SU-DHL-6 (cell line): ENCODE measurements around the gene GSTA5.
"Not testable (repeated sequence)": the region's sequence is repeated elsewhere in the genome, so short reads cannot be mapped to it uniquely, and the experiment has no call there.

ENCODE experiments used
- EZH2phosphoT487 ChIP-seq: fragments of 200-600 bp; sonication (generic), shearing (Covaris generic); conservative IDR thresholded peaks from 2 replicates; pipeline ENCODE4 v1.6.1; 2018; ENCODE audit warnings: mild to moderate bottlenecking, antibody characterized with exemption, low read length, moderate library complexity, mixed read lengths
- TF ChIP-seq, protein P1 (sequence below): fragments of 200-600 bp; sonication (generic); IDR thresholded peaks from one replicate; pipeline ENCODE4 v1.5.1; 2017; ENCODE audit warnings: antibody characterized with exemption, mild to moderate bottlenecking, low read length, moderate library complexity; ENCODE audit not compliant: insufficient read depth, poor library complexity, severe bottlenecking

DNA sequence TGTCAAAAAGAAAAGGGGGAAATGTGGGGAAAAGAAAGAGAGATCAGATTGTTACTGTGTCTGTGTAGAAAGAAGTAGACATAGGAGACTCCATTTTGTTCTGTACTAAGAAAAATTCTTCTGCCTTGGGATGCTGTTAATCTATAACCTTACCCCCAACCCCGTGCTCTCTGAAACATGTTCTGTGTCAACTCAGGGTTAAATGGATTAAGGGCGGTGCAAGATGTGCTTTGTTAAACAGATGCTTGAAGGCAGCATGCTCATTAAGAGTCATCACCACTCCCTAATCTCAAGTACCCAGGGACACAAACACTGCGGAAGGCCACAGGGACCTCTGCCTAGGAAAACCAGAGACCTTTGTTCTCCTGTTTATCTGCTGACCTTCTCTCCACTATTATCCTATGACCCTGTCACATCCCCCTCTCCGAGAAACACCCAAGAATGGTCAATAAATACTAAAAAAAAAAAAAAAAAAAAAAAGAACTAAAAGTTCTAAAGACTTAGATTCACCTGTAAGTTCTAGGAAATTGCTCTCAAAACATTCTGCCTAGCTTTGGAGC lies 14.6 kb downstream of the GSTA5 start:
- TF ChIP-seq, protein P1, sequence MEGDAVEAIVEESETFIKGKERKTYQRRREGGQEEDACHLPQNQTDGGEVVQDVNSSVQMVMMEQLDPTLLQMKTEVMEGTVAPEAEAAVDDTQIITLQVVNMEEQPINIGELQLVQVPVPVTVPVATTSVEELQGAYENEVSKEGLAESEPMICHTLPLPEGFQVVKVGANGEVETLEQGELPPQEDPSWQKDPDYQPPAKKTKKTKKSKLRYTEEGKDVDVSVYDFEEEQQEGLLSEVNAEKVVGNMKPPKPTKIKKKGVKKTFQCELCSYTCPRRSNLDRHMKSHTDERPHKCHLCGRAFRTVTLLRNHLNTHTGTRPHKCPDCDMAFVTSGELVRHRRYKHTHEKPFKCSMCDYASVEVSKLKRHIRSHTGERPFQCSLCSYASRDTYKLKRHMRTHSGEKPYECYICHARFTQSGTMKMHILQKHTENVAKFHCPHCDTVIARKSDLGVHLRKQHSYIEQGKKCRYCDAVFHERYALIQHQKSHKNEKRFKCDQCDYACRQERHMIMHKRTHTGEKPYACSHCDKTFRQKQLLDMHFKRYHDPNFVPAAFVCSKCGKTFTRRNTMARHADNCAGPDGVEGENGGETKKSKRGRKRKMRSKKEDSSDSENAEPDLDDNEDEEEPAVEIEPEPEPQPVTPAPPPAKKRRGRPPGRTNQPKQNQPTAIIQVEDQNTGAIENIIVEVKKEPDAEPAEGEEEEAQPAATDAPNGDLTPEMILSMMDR, result not testable (repeated sequence)
- not testable (repeated sequence) for TF ChIP-seq EZH2phosphoT487
